OCI-LY3 (cell line): ENCODE measurements around the gene DYRK1A.

ENCODE experiments used
- H2AFZ ChIP-seq: fragments of 200-600, 300-600 bp; shearing (Covaris generic); 2 replicates; pipeline ENCODE4 v1.6.0; 2014; ENCODE audit warnings: antibody characterized with exemption, low read depth, low read length
- H3K27ac ChIP-seq: fragments of 200-600, 300-600 bp; sonication (generic); 2 replicates; pipeline ENCODE4 v1.5.1; 2014; ENCODE audit warnings: mild to moderate bottlenecking, low read length, moderate library complexity, mixed read lengths
- H3K27me3 ChIP-seq: fragments of 200-600, 300-600 bp; sonication (generic); 2 replicates; pipeline ENCODE4 v1.6.1; 2014; ENCODE audit warnings: low read depth, low read length, mixed read lengths
- H3K36me3 ChIP-seq: fragments of 200-600, 300-600 bp; sonication (generic); replicated peaks from 2 replicates; pipeline ENCODE3; 2014; ENCODE audit warnings: low read depth, low read length, mixed read lengths
- H3K4me1 ChIP-seq: fragments of 300-600, 200-600 bp; sonication (generic); 2 replicates; pipeline ENCODE4 v1.6.1; 2014; ENCODE audit warnings: low read length, mixed read lengths
- H3K4me2 ChIP-seq: fragments of 200-600, 300-600 bp; sonication (generic); 2 replicates; pipeline ENCODE4 v1.6.1; 2014; ENCODE audit warnings: low read length, mixed read lengths
- H3K4me3 ChIP-seq: fragments of 300-600, 200-600 bp; sonication (generic); 2 replicates; pipeline ENCODE4 v1.5.1; 2014; ENCODE audit warnings: antibody characterized with exemption, mild to moderate bottlenecking, low read length, moderate library complexity
- H3K79me2 ChIP-seq: fragments of 300-600, 200-600 bp; shearing (Covaris generic); 2 replicates; pipeline ENCODE4 v1.6.1; 2014; ENCODE audit warnings: mild to moderate bottlenecking, low read length, mixed read lengths
- H3K9ac ChIP-seq: fragments of 300-600, 200-600 bp; shearing (Covaris generic); 2 replicates; pipeline ENCODE4 v1.6.0; 2014; ENCODE audit warnings: mild to moderate bottlenecking, low read length, moderate library complexity
- H3K9me3 ChIP-seq: fragments of 200-600, 300-600 bp; shearing (Covaris generic); 2 replicates; pipeline ENCODE4 v1.6.1; 2014; ENCODE audit warnings: low read length, mixed read lengths; ENCODE audit not compliant: insufficient read depth
- H4K20me1 ChIP-seq: fragments of 200-600, 300-600 bp; sonication (generic); 2 replicates; pipeline ENCODE4 v1.6.1; 2016; ENCODE audit warnings: low read length, mixed read lengths; ENCODE audit not compliant: insufficient read depth
- CTCF ChIP-seq: fragments of 200-600, 300-600 bp; sonication (generic); IDR thresholded peaks from 2 replicates; pipeline ENCODE4 v1.5.1; 2014; ENCODE audit warnings: antibody characterized with exemption, low read length, low read depth
- EZH2phosphoT487 ChIP-seq: fragments of 200-600 bp; shearing (Covaris generic); IDR thresholded peaks from 2 replicates; pipeline ENCODE4 v1.6.1; 2018; ENCODE audit warnings: antibody characterized with exemption, mixed run types, low read depth

Gene DYRK1A

GRCh38 chr21:37557261-37557950, 190.8 kb downstream of the DYRK1A start:
- peak overlapping the region; percentile 24; the same call in 1 of the 2 replicates for H3K9ac ChIP-seq
- no peaks in the 10 kb centered on the region for H3K36me3 ChIP-seq
- H3K4me2 ChIP-seq = peak overlapping the region; percentile 95
- H2AFZ ChIP-seq = no peak overlapping the region
- peak overlapping the region; percentile 63; the same call in 1 of the 2 replicates for H3K4me3 ChIP-seq
- H4K20me1 ChIP-seq = no peaks in the 10 kb centered on the region
- no peak overlapping the region for H3K27ac ChIP-seq
- no peak for TF ChIP-seq EZH2phosphoT487
- TF ChIP-seq CTCF = no peak
- peaks cover 8% of the 10 kb centered on the region for H3K4me1 ChIP-seq
- no peaks in the 10 kb centered on the region for H3K79me2 ChIP-seq
- no peaks in the 10 kb centered on the region for H3K9me3 ChIP-seq
- 0 out of 2 replicates have a peak, but pooled peaks cover 13% of the 10 kb centered on the region for H3K27me3 ChIP-seq

GRCh38 chr21:37558676-37559211, 192.2 kb downstream of the DYRK1A start:
- Histone ChIP-seq H4K20me1 (no peaks in the 10 kb centered on the region), H3K4me3 (no peak overlapping the region), H3K4me2 (no peak overlapping the region), H3K27ac (no peak overlapping the region), H3K36me3 (no peaks in the 10 kb centered on the region), H3K27me3 (0 out of 2 replicates have a peak, but pooled peaks cover 13% of the 10 kb centered on the region), H3K9ac (no peak overlapping the region), H3K4me1 (peaks cover 8% of the 10 kb centered on the region), H2AFZ (no peak overlapping the region), H3K9me3 (no peaks in the 10 kb centered on the region), H3K79me2 (no peaks in the 10 kb centered on the region)
- no peak for TF ChIP-seq CTCF
- no peak for TF ChIP-seq EZH2phosphoT487

- H3K79me2 ChIP-seq = no peaks in the 10 kb centered on the region
- H3K9me3 ChIP-seq = no peaks in the 10 kb centered on the region
- 0 out of 2 replicates have a peak, but pooled peaks cover 13% of the 10 kb centered on the region for H3K27me3 ChIP-seq
- H3K27ac ChIP-seq = no peak overlapping the region
- H3K9ac ChIP-seq = no peak overlapping the region
- H3K4me2 ChIP-seq = no peak overlapping the region
- no peaks in the 10 kb centered on the region for H3K36me3 ChIP-seq
- H4K20me1 ChIP-seq = no peaks in the 10 kb centered on the region
- H3K4me3 ChIP-seq = no peak overlapping the region
- no peak for TF ChIP-seq EZH2phosphoT487
- no peak for TF ChIP-seq CTCF
- H3K4me1 ChIP-seq = peaks cover 8% of the 10 kb centered on the region
- no peak overlapping the region for H2AFZ ChIP-seq
Observed at GRCh38 chr21:37560385-37560784, 193.8 kb downstream of the DYRK1A start.

- Histone ChIP-seq H3K4me1 (peaks cover 8% of the 10 kb centered on the region), H3K79me2 (no peaks in the 10 kb centered on the region), H3K27me3 (0 out of 2 replicates have a peak, but pooled peaks cover 8% of the 10 kb centered on the region), H3K4me3 (no peak overlapping the region), H3K27ac (no peak overlapping the region), H3K4me2 (no peak overlapping the region), H3K9me3 (no peaks in the 10 kb centered on the region), H4K20me1 (no peaks in the 10 kb centered on the region), H2AFZ (no peak overlapping the region), H3K36me3 (no peaks in the 10 kb centered on the region), H3K9ac (no peak overlapping the region)
- TF ChIP-seq CTCF = no peak
- no peak for TF ChIP-seq EZH2phosphoT487
Observed at GRCh38 chr21:37561506-37561905, 194.9 kb downstream of the DYRK1A start.
